Effector memory CD4-positive, alpha-beta T cell (primary cell): ENCODE results near the gene PRKCB.

Experiments used
- DNase-seq, 3 donors: peaks; one replicate each; pipeline ENCODE4 v3.0.0-alpha.2; 2020
- H3K27ac ChIP-seq: 2 replicates; pipeline ENCODE4 v1.7.0; 2013; ENCODE audit warnings: mild to moderate bottlenecking, low read length, moderate library complexity; ENCODE audit not compliant: insufficient read depth, poor library complexity, severe bottlenecking
- H3K27me3 ChIP-seq: replicated peaks from 2 replicates; pipeline ENCODE4 v1.7.0; 2013; ENCODE audit warnings: mild to moderate bottlenecking, low read length; ENCODE audit not compliant: insufficient read depth, control insufficient read depth, poor library complexity, severe bottlenecking
- H3K36me3 ChIP-seq: 2 replicates; pipeline ENCODE4 v1.7.0; 2013; ENCODE audit warnings: mild to moderate bottlenecking, low read length, moderate library complexity; ENCODE audit not compliant: control insufficient read depth, insufficient read depth
- H3K4me1 ChIP-seq: 2 replicates; pipeline ENCODE4 v1.7.0; 2013; ENCODE audit warnings: low read length, mild to moderate bottlenecking; ENCODE audit not compliant: control insufficient read depth, insufficient read depth, poor library complexity, severe bottlenecking
- H3K4me3 ChIP-seq: 2 replicates; pipeline ENCODE4 v1.7.0; 2013; ENCODE audit warnings: low read length, low read depth, mild to moderate bottlenecking; ENCODE audit not compliant: insufficient read depth, poor library complexity, severe bottlenecking
- H3K9me3 ChIP-seq: 2 replicates; pipeline ENCODE4 v1.7.0; 2013; ENCODE audit warnings: mild to moderate bottlenecking, low read length, moderate library complexity; ENCODE audit not compliant: control insufficient read depth

Gene PRKCB

GRCh38 chr16:24165273-24165672 is 329.5 kb downstream of the PRKCB start:
- DNase-seq: no peak
- H3K27me3 ChIP-seq: no peaks in the 10 kb centered on the region
- no peak overlapping the region for H3K27ac ChIP-seq
- no peaks in the 10 kb centered on the region for H3K4me1 ChIP-seq
- H3K36me3 ChIP-seq: peaks cover 9% of the 10 kb centered on the region
- no peaks in the 10 kb centered on the region for H3K9me3 ChIP-seq
- no peak overlapping the region for H3K4me3 ChIP-seq

- Histone ChIP-seq H3K4me1 (no peaks in the 10 kb centered on the region), H3K4me3 (no peak overlapping the region), H3K36me3 (peaks cover 10% of the 10 kb centered on the region), H3K27ac (no peak overlapping the region), H3K27me3 (no peaks in the 10 kb centered on the region), H3K9me3 (no peaks in the 10 kb centered on the region)
- DNase-seq: no peak
These were observed 331.1 kb downstream of the PRKCB start for GRCh38 chr16:24166661-24167528.

GRCh38 chr16:24168856-24169255 is 333.1 kb downstream of the PRKCB start:
- H3K27me3 ChIP-seq: no peaks in the 10 kb centered on the region
- H3K4me3 ChIP-seq: no peak overlapping the region
- no peak for DNase-seq
- peaks cover 26% of the 10 kb centered on the region for H3K36me3 ChIP-seq
- H3K4me1 ChIP-seq: no peaks in the 10 kb centered on the region
- no peak overlapping the region for H3K27ac ChIP-seq
- H3K9me3 ChIP-seq: no peaks in the 10 kb centered on the region

GRCh38 chr16:24170407-24170806 is 334.6 kb downstream of the PRKCB start:
- no peak overlapping the region for H3K4me3 ChIP-seq
- peaks cover 37% of the 10 kb centered on the region for H3K36me3 ChIP-seq

GRCh38 chr16:24174504-24174903 is 338.7 kb downstream of the PRKCB start:
- H3K27me3 ChIP-seq: no peaks in the 10 kb centered on the region
- peaks cover 38% of the 10 kb centered on the region for H3K36me3 ChIP-seq

More at GRCh38 chr16:24170407-24170806, 334.6 kb downstream of the PRKCB start:
- DNase-seq: no peak
- Histone ChIP-seq H3K4me1 (no peaks in the 10 kb centered on the region), H3K9me3 (no peaks in the 10 kb centered on the region), H3K27ac (no peak overlapping the region), H3K27me3 (no peaks in the 10 kb centered on the region)

GRCh38 chr16:24174957-24175356 is 339.2 kb downstream of the PRKCB start:
- Histone ChIP-seq H3K9me3 (no peaks in the 10 kb centered on the region), H3K4me3 (no peak overlapping the region), H3K27me3 (no peaks in the 10 kb centered on the region), H3K36me3 (peaks cover 38% of the 10 kb centered on the region), H3K27ac (no peak overlapping the region), H3K4me1 (no peaks in the 10 kb centered on the region)
- no peak for DNase-seq

More at GRCh38 chr16:24174504-24174903, 338.7 kb downstream of the PRKCB start:
- Histone ChIP-seq H3K27ac (no peak overlapping the region), H3K9me3 (no peaks in the 10 kb centered on the region), H3K4me3 (no peak overlapping the region), H3K4me1 (no peaks in the 10 kb centered on the region)
- DNase-seq: no peak

GRCh38 chr16:24178496-24178895 is 342.7 kb downstream of the PRKCB start:
- no peak for DNase-seq

GRCh38 chr16:24180451-24180850 is 344.7 kb downstream of the PRKCB start:
- H3K36me3 ChIP-seq: peaks cover 27% of the 10 kb centered on the region
- no peaks in the 10 kb centered on the region for H3K4me1 ChIP-seq
- no peaks in the 10 kb centered on the region for H3K9me3 ChIP-seq
- H3K27me3 ChIP-seq: no peaks in the 10 kb centered on the region
- H3K27ac ChIP-seq: no peak overlapping the region
- H3K4me3 ChIP-seq: no peak overlapping the region
- DNase-seq: no peak

More at GRCh38 chr16:24178496-24178895, 342.7 kb downstream of the PRKCB start:
- Histone ChIP-seq H3K27me3 (no peaks in the 10 kb centered on the region), H3K9me3 (no peaks in the 10 kb centered on the region), H3K36me3 (peaks cover 35% of the 10 kb centered on the region), H3K4me3 (no peak overlapping the region), H3K4me1 (no peaks in the 10 kb centered on the region), H3K27ac (no peak overlapping the region)

- Histone ChIP-seq H3K4me3 (no peak overlapping the region), H3K9me3 (no peaks in the 10 kb centered on the region), H3K27me3 (no peaks in the 10 kb centered on the region), H3K36me3 (peaks cover 48% of the 10 kb centered on the region), H3K27ac (no peak overlapping the region), H3K4me1 (no peaks in the 10 kb centered on the region)
- DNase-seq: no peak
These were observed 352.3 kb downstream of the PRKCB start for GRCh38 chr16:24188021-24188542.

- no peak for DNase-seq
- H3K36me3 ChIP-seq: peaks cover 48% of the 10 kb centered on the region
- no peaks in the 10 kb centered on the region for H3K9me3 ChIP-seq
- H3K4me3 ChIP-seq: no peak overlapping the region
- no peak overlapping the region for H3K27ac ChIP-seq
- no peaks in the 10 kb centered on the region for H3K4me1 ChIP-seq
- no peaks in the 10 kb centered on the region for H3K27me3 ChIP-seq
These were observed 353.1 kb downstream of the PRKCB start for GRCh38 chr16:24188751-24189318.
